Lower leg skin (tissue), 4 donors: ENCODE data around the gene VWA1. TPM values are rescaled to one million over a fixed set of nuclear protein-coding genes. Genes with fewer than 3 reads are reported as not detected.

ENCODE experiments used
- DNase-seq, 2 donors: peaks; one replicate each; pipeline ENCODE4 v3.0.0-alpha.2; 2019; ENCODE audit warnings: low spot score in 2 of 2
- H3K4me3 ChIP-seq: fragments of 200-600 bp; sonication (generic); 2 replicates; pipeline ENCODE4 v1.5.1; 2017; ENCODE audit warnings: mild to moderate bottlenecking, low read depth; ENCODE audit not compliant: poor library complexity, severe bottlenecking
- POLR2A ChIP-seq, 2 donors: fragments of 450-650 bp; IDR thresholded peaks; one replicate each; pipeline ENCODE4 v1.6.1; 2016 to 2017; ENCODE audit warnings: antibody characterized with exemption in 2 of 2, mild to moderate bottlenecking in 1 of 2, moderate library complexity in 1 of 2
- WGBS, 2 donors: methylation state at CpG; one replicate each; pipeline ENCODE4 v1.1.5; 2018; 5-methylcytosine and 5-hydroxymethylcytosine counted together
- intact Hi-C: fragments of 100-400 bp; cut with DNase I; formaldehyde crosslinking; loops from one replicate; pipeline ENCODE4 v1.15.0; 2023; ENCODE audit warnings: low total_unique reads
- total RNA-seq, 4 donors: library from RNA; depleted of rRNA; stranded (reverse); fragments of >200 nt; gene quantifications; one replicate each; pipeline ENCODE4 v1.1.0, GENCODE V29; 2016
- TF ChIP-seq, protein P1 (sequence below), 3 donors: fragments of 450-650 bp; IDR thresholded peaks; one replicate each; pipeline ENCODE4 v1.5.1; 2016; ENCODE audit warnings: antibody characterized with exemption in 3 of 3, mild to moderate bottlenecking in 3 of 3, moderate library complexity in 2 of 3

The VWA1 gene
- total RNA-seq, 4 donors from 2014 or later = 26.5 to 36.4 (median 30.1) TPM

DNA sequence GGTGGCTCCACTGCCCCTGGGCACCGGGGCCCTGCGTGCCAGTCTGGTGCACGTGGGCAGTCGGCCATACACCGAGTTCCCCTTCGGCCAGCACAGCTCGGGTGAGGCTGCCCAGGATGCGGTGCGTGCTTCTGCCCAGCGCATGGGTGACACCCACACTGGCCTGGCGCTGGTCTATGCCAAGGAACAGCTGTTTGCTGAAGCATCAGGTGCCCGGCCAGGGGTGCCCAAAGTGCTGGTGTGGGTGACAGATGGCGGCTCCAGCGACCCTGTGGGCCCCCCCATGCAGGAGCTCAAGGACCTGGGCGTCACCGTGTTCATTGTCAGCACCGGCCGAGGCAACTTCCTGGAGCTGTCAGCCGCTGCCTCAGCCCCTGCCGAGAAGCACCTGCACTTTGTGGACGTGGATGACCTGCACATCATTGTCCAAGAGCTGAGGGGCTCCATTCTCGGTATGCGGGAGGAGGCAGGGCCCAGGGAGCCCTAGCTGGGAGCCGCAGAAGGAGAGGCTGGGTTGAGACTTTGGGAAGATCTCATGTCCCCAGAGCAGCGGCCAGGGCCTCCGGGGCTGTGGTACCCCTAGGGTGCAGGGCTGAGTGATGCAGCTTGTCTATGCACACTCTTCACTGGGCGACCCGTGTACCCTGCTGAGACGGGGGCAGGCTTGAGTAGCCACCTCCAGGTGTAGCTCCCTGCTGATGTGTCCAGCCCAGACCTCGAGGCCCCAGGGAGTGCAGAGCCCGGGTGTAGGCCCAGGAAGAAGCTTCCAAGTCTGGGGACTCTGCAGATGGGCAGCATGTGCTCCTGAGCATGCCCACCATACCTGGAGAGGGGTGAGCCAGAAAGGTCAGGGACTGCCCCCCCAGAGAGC is 1.8 kb downstream of the VWA1 start:
- TF ChIP-seq, protein P1, sequence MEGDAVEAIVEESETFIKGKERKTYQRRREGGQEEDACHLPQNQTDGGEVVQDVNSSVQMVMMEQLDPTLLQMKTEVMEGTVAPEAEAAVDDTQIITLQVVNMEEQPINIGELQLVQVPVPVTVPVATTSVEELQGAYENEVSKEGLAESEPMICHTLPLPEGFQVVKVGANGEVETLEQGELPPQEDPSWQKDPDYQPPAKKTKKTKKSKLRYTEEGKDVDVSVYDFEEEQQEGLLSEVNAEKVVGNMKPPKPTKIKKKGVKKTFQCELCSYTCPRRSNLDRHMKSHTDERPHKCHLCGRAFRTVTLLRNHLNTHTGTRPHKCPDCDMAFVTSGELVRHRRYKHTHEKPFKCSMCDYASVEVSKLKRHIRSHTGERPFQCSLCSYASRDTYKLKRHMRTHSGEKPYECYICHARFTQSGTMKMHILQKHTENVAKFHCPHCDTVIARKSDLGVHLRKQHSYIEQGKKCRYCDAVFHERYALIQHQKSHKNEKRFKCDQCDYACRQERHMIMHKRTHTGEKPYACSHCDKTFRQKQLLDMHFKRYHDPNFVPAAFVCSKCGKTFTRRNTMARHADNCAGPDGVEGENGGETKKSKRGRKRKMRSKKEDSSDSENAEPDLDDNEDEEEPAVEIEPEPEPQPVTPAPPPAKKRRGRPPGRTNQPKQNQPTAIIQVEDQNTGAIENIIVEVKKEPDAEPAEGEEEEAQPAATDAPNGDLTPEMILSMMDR (IDR thresholded peaks at IDR 0.05) = no peak
- no peak for TF ChIP-seq POLR2A (IDR thresholded peaks at IDR 0.05)
- WGBS, 2 donors = 82 to 83% methylated on average over 24 to 27 of the region's 31 CpGs
- intact Hi-C loops = no loop called here
- no peak overlapping the region for H3K4me3 ChIP-seq
- DNase-seq = no peak

DNA sequence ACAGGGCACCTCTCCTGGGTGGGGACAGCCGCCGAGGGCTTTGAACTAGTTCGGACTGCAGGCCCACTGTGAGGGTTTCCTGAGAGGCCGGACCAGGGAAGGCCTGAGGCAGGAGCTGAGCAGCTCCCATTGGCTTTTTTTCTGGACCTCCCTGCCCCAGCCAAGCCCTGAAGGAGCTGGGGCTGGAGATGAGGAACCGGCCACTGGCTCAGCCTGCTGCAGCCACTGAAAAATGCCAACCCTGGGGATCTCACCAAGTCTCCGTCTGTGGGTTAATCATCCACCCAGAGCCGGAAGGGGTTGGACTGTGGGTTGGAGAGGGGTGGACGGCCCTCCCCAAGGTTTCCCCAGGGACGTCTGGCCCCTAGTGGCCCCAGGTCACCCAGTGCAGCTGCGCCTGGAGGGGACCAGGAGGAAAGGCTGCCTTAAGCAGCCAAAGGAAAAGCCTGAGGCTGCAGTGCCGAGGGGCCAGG is 2.5 kb downstream of the VWA1 start:
- H3K4me3 ChIP-seq = no peak overlapping the region
- DNase-seq = no peak
- no peak for TF ChIP-seq POLR2A (IDR thresholded peaks at IDR 0.05)
- TF ChIP-seq, protein P1 (IDR thresholded peaks at IDR 0.05) = no peak
- 67 to 81% methylated on average over 7 to 11 of the region's 11 CpGs for WGBS, 2 donors
- intact Hi-C loops = no loop called here

GRCh38 chr1:1438531-1439381 is 3.3 kb downstream of the VWA1 start:
- DNase-seq = no peak
- H3K4me3 ChIP-seq = no peak overlapping the region
- TF ChIP-seq, protein P1 (IDR thresholded peaks at IDR 0.05) = no peak
- no peak for TF ChIP-seq POLR2A (IDR thresholded peaks at IDR 0.05)
- WGBS, 2 donors = 93 to 96% methylated on average over 34 to 45 of the region's 45 CpGs
- intact Hi-C loops = no loop called here

- intact Hi-C loops = no loop called here
- 88 to 90% methylated on average over 53 to 78 of the region's 82 CpGs for WGBS, 2 donors
- no peak for TF ChIP-seq POLR2A (IDR thresholded peaks at IDR 0.05)
- TF ChIP-seq, protein P1 (IDR thresholded peaks at IDR 0.05) = no peak
- DNase-seq = no peak
- H3K4me3 ChIP-seq = no peak overlapping the region
Measured at GRCh38 chr1:1439546-1440261, 4.2 kb downstream of the VWA1 start.

DNA sequence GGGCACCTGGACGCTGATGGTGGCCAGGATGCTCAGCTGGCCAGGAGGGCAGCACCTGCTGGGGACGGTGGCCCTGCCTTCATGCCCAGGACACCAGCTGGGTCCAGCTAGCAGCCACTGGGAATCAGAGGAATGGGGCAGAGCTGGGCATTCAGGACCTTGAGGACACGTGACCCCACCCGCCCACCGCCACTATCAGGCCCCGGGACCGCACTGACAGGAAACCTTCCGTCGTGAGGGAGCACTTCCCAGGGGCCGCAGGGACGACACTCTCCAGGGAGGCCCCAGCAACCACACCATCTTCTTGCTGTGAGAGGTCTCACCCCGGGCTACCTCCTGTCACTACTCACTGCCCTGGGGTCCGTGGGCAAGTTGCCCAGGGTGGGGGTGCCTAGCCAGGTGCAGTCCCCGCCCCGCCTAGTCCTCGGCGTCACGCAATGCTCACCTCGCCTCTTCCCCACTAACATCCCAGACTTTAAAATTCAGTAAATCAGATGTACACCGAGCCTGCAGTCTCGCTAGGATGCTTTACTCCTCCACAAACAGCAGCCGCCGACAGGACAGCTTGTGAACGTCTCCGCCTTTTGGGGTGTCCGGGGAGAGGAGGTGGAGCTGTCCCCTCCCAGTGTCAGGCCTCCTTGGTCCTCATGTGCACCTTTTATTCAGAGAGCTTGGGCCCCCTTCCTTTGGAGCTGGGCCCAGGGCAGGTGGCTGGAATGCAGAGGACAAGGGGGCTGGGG is 4.9 kb downstream of the VWA1 start:
- 67 to 73% methylated on average over 19 to 20 of the region's 26 CpGs for WGBS, 2 donors
- intact Hi-C loops = no loop called here
- no peak overlapping the region for H3K4me3 ChIP-seq
- TF ChIP-seq, protein P1 (IDR thresholded peaks at IDR 0.05) = no peak
- TF ChIP-seq POLR2A (IDR thresholded peaks at IDR 0.05) = no peak
- DNase-seq = no peak
